Stimulated activated CD4-positive, alpha-beta T cell treated with anti-CD3 and anti-CD28 coated beads, Interleukin-4, amount 100 ng/mL, for 24 hours (primary cell): ENCODE results near the gene RAPGEFL1.
"Not testable (repeated sequence)": the region's sequence is repeated elsewhere in the genome, so short reads cannot be mapped to it uniquely, and the experiment has no call there.

Experiments
- DNase-seq: peaks from one replicate; pipeline ENCODE4 v3.0.0-alpha.2; 2020

The RAPGEFL1 gene

DNA sequence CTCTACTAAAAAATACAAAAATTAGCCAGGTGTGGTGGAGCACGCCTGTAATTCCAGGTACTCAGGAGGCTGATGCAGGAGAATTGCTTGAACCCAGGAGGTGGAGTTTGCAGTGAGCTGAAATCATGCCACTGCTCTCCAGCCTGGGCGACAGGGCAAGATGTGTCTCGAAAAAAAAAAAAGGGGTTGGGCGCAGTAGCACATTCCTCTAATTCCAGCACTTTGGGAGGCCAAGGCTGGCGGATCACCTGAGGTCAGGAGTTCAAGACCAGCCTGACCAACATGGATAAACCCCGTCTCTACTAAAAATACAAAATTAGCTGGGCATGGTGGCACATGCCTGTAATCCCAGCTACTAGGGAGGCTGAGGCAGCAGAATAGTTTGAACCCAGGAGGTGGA lies 36.6 kb downstream of the RAPGEFL1 start:
- not testable (repeated sequence) for DNase-seq

GRCh38 chr17:40218006-40218739 lies 40.9 kb downstream of the RAPGEFL1 start:
- no peak for DNase-seq

DNA sequence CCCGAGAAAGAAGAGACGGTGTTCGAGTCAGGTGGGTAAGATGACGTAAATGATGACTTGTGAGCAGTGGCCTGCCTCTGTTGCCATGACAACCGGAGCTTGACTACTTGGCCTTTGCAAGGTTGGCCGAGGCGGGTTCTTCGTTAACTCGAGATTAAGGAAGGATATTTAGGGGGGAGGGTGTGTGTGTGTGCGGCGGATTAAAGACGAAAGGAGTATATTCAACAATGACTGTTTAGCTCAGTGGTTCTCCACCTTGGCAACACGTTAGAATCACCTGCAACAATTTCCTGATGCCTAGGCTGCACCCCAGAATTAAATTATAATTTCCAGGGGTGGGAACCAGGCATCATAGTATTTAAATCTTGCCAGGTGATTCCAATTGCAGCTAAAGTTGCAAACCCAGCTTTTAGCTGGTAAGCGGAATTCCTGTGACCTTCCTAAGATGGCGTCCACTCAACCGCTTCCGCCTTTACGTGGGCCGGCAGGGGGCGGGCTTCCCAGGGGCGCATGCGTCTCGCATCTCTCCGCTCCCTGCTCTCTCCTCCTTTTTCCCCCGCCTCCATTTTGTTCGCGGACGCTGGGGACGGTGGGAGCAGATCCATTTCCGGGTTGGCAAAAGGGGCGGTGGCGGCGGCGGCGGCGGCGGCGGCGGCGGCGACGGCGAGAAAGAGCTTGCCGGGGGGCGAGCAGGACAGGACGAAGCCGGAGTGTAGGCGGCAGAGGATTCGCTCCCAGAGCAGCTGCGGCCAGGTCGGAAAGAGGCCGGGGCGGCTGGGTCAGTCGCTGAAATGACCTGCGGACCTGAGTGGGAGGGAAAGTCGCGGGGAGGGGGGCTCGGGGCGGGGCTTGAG lies 41.7 kb downstream of the RAPGEFL1 start, which contains the start of gene WIPF2:
Gene WIPF2, plus strand, starts transcription at position 565 of the 854 bp plus-strand sequence. CDS start 37,156 bp downstream, outside the sequence.
- DNase-seq: peak; percentile 98

DNA sequence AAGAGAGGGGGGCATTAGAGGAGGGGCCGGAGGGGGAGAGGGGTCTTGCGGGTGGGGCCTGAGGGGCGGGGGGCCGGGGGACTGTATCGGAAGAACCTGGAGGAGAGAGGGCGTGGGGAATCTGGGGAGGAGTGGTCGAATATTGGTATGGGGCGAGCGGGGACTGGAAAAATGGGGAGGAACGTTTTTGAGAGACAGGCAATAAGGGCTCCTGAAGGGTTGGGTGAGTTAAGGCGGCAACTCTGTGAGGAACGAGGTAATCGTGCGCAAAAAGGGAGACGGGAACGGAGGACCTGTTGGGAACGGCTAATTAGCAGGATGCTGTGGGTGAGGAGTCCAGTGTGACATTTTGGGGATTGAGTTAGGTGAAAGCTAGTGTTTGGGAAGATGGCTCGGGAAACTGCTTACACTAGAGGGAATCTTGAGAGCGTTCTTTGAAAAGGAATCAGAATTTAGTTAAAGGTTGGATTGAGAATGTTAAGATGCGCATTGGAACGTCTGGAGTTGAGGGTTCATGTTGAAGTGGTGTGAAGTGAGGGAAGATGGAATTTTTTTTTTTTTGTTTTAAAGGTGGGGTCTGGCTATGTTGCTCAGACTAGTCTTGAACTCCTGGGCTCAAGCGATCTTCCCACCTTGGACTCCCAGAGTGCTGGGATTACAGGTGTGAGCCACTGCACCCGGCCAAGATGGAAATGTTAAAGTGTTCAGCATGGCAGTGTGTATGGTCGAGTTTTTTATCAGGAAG lies 42.5 kb downstream of the RAPGEFL1 start:
- DNase-seq: peak; percentile 29

DNA sequence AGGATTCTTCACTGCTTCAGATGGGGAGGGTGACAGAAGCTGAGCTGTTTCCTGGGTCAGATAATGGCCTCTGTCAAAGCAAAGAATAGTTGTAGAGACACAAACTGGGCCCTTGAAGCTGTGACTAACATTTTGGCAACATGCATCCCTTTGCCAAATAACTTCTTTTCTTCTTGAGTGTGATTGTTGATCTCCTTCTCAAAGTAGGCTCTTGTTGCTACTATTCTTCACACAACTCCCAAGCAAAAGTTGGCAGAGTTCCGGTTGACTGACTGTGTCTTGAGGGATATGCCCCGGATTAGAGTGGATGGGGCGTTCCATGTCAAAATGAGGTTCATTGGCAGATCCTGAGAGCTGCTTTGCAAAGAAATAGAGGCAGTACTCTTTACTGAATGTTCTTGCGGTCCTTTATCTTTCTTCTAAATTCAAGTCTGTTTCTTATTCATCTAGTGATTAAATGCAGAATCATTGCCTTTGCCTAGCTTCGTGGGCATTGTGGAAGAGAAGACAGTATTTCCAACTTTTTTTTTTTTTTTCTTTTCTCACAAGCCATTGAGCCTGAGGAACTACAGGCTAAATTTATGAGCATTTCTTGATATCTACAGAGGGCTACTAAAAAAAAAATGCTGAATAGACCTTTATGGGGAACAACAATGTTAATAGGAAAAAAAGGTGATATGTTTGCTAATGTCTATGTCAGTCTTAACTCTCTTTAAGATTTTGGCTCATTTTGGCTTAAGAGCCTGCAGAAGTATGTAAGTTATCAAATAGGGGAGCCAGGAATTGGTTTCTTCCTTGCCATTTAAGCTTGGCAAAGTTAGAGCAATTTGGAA lies 47.7 kb downstream of the RAPGEFL1 start:
- no peak for DNase-seq

GRCh38 chr17:40229146-40229545 lies 51.9 kb downstream of the RAPGEFL1 start:
- DNase-seq: not testable (repeated sequence)

DNA sequence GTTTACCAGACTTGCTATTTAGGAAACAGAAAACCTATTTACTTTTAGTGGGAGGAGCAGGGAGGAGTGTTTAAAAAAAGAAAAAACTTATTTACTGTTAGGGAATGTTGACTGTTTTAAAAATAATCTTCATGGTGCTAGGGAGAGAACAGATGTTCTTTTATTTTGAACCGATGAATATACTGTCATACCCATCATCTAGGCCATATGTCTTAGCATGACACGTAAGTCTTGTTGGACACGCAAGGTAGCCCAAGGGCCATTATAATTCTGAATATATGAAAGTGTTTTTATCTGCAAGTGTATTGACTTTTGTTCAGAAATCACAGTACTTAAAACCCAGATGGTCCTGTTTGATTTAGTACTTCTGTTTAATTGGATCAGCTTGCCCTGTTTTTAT lies 53.4 kb downstream of the RAPGEFL1 start:
- DNase-seq: no peak

GRCh38 chr17:40231928-40232327 lies 54.7 kb downstream of the RAPGEFL1 start:
- DNase-seq: not testable (repeated sequence)

DNA sequence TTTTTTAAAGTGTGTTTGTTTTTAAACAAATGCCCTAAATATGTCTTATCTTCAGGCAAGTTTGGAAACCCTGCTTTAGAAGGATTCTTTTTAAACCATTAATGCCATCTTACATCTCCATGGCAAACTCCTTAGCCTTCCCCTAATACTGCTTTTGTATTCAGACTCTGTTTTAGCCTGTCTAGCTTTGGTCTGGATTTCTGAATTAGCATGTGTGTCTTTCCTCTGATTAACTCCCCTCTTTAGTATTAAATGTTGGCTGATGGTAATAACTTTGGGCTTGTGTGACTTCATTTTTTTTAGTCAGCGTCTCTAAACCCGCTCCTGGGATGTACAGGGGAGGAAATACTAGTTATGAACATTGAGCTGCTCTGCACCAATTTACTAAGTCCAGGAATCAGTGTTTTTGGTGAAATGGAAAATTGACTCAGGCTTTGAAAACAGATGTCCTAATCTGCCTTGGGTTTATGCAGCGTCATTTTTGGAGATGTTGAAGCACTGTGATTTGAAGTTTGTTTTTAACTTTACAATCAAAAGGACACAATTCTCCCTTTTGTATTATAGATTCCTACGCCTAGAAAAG lies 64.1 kb downstream of the RAPGEFL1 start:
- no peak for DNase-seq

- DNase-seq: no peak
These were observed 65.5 kb downstream of the RAPGEFL1 start for GRCh38 chr17:40242774-40243173.

- DNase-seq: no peak
These were observed 66.5 kb downstream of the RAPGEFL1 start for GRCh38 chr17:40243761-40244160.

- no peak for DNase-seq
These were observed 67.0 kb downstream of the RAPGEFL1 start for GRCh38 chr17:40244255-40244654.
